ENCODE measurements around the gene DET1. TPM values are rescaled to one million over a fixed set of nuclear protein-coding genes. Genes with fewer than 3 reads are reported as not detected.

The DET1 gene
- polyA plus RNA-seq, 1 of the 3 experiments (the other 2 are of a cell fraction), result 4.5 TPM

DNA sequence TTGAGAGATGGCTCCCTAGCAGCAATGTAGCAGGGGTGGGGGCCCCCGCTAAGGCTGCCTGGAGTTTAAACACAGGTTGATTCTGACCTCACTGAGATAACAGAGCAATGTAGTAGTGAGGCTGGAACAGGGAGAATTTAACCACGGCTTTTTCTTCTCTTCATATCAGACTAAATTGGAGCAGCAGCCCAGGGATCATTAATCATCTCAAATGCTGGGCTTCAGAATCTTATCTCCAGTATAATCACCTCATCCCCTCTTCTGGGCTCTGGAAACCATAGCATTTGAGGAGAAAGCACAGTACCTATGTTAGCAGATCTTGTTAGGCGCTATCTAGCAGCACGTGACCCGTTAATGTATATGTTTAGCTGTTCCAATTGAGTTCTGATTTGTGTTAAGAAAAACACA, 25.4 kb upstream of the DET1 start:
- no peak overlapping the region for H3K4me3 ChIP-seq (ENCODE audit: low read depth in 2 of 2, low read length in 1 of 2)
- H3K9ac ChIP-seq, result no peak overlapping the region
- no peak overlapping the region for H2AFZ ChIP-seq (ENCODE audit: low read depth)
- H3F3A ChIP-seq (replicated peaks; ENCODE audit: insufficient read depth), result no peaks in the 10 kb centered on the region
- peak overlapping the region in 1 of 2 experiments; percentile 71; a peak in 2 of 4 replicates for H3K27ac ChIP-seq (ENCODE audit: low read depth in 2 of 2, low read length in 1 of 2)
- DNase-seq, result peak; percentile 77
- H3K36me3 ChIP-seq (replicated peaks in 1 of 2; ENCODE audit: control insufficient read depth in 1 of 2, insufficient read depth in 2 of 2, low read length in 1 of 2), result no peaks in the 10 kb centered on the region
- ChIA-PET CTCF (interaction anchor here (0.9 to 1.8 kb wide), 4 partner anchors 9 to 95 kb away, joined by 3 to 6 read pairs (median 4); no protein-coding TSS in a partner anchor), POLR2A (interaction anchor here (0.9 to 1.5 kb wide), 2 partner anchors 28 to 33 kb away, joined by 3 to 7 read pairs; no protein-coding TSS in a partner anchor)
- 7% methylated on average over 5 of the region's 5 CpGs for WGBS (ENCODE audit: low lambda C conversion rate)
- H3K4me1 ChIP-seq (ENCODE audit: control insufficient read depth in 1 of 2, insufficient read depth in 2 of 2, low read depth in 1 of 2, low read length in 1 of 2), result peaks cover 0 to 23% of the 10 kb centered on the region in 2 experiments; a peak in 1 of 4 replicates
- H3K79me2 ChIP-seq (ENCODE audit: insufficient read depth), result no peaks in the 10 kb centered on the region
- H3K27me3 ChIP-seq (ENCODE audit: insufficient read depth), result no peaks in the 10 kb centered on the region
- no peaks in the 10 kb centered on the region for H3K9me2 ChIP-seq
- no peaks in the 10 kb centered on the region for H3K9me3 ChIP-seq
- H4K20me1 ChIP-seq (ENCODE audit: insufficient read depth), result no peaks in the 10 kb centered on the region
- no peak overlapping the region for H3K4me2 ChIP-seq
- TF ChIP-seq, protein P1, sequence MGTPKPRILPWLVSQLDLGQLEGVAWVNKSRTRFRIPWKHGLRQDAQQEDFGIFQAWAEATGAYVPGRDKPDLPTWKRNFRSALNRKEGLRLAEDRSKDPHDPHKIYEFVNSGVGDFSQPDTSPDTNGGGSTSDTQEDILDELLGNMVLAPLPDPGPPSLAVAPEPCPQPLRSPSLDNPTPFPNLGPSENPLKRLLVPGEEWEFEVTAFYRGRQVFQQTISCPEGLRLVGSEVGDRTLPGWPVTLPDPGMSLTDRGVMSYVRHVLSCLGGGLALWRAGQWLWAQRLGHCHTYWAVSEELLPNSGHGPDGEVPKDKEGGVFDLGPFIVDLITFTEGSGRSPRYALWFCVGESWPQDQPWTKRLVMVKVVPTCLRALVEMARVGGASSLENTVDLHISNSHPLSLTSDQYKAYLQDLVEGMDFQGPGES (IDR thresholded peaks at IDR 0.05; ENCODE audit: low read depth, low read length), result no peak
- TF ChIP-seq CHD2 (IDR thresholded peaks at IDR 0.05; ENCODE audit: low read length, partially characterized antibody) (peak; percentile 73), YY1 (IDR thresholded peaks at IDR 0.05; ENCODE audit: low read depth) (no peak), SIN3A (IDR thresholded peaks at IDR 0.05; ENCODE audit: borderline replicate concordance, low read depth, low read length) (no peak), NFIC (IDR thresholded peaks at IDR 0.05; ENCODE audit: borderline replicate concordance) (no peak), FOSL2 (IDR thresholded peaks at IDR 0.05; ENCODE audit: borderline replicate concordance, low read depth) (no peak), TAF1 (IDR thresholded peaks at IDR 0.05; ENCODE audit: borderline replicate concordance, low read depth, low read length) (no peak), ELF1 (IDR thresholded peaks at IDR 0.05) (no peak), GABPA (IDR thresholded peaks at IDR 0.05; ENCODE audit: low read depth) (no peak), GATA2 (CRISPR knock-in tag; IDR thresholded peaks at IDR 0.05) (peak; percentile 92), FOXM1 (IDR thresholded peaks at IDR 0.05; ENCODE audit: low read depth) (no peak), NRF1 (IDR thresholded peaks at IDR 0.05; ENCODE audit: low read depth, low read length) (no peak), FOXJ3 (CRISPR knock-in tag; IDR thresholded peaks at IDR 0.05) (no peak), SMC3 (IDR thresholded peaks at IDR 0.05; ENCODE audit: low read depth, low read length) (peak; percentile 7; the same call in 1 of the 2 replicates), RXRA (IDR thresholded peaks at IDR 0.05; ENCODE audit: borderline replicate concordance, low read depth) (no peak), RCOR1 (IDR thresholded peaks at IDR 0.05; ENCODE audit: low read length) (peak; percentile 16; the same call in 1 of the 2 replicates)
- TF ChIP-seq, protein P2, sequence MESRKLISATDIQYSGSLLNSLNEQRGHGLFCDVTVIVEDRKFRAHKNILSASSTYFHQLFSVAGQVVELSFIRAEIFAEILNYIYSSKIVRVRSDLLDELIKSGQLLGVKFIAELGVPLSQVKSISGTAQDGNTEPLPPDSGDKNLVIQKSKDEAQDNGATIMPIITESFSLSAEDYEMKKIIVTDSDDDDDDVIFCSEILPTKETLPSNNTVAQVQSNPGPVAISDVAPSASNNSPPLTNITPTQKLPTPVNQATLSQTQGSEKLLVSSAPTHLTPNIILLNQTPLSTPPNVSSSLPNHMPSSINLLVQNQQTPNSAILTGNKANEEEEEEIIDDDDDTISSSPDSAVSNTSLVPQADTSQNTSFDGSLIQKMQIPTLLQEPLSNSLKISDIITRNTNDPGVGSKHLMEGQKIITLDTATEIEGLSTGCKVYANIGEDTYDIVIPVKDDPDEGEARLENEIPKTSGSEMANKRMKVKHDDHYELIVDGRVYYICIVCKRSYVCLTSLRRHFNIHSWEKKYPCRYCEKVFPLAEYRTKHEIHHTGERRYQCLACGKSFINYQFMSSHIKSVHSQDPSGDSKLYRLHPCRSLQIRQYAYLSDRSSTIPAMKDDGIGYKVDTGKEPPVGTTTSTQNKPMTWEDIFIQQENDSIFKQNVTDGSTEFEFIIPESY (IDR thresholded peaks at IDR 0.05; ENCODE audit: borderline replicate concordance, low read depth), result no peak
- TF ChIP-seq, protein P3, sequence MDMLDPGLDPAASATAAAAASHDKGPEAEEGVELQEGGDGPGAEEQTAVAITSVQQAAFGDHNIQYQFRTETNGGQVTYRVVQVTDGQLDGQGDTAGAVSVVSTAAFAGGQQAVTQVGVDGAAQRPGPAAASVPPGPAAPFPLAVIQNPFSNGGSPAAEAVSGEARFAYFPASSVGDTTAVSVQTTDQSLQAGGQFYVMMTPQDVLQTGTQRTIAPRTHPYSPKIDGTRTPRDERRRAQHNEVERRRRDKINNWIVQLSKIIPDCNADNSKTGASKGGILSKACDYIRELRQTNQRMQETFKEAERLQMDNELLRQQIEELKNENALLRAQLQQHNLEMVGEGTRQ (IDR thresholded peaks at IDR 0.05; ENCODE audit: borderline replicate concordance, low read depth, low read length), result peak; percentile 63
- TF ChIP-seq, protein P4, sequence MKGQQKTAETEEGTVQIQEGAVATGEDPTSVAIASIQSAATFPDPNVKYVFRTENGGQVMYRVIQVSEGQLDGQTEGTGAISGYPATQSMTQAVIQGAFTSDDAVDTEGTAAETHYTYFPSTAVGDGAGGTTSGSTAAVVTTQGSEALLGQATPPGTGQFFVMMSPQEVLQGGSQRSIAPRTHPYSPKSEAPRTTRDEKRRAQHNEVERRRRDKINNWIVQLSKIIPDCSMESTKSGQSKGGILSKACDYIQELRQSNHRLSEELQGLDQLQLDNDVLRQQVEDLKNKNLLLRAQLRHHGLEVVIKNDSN (IDR thresholded peaks at IDR 0.05; ENCODE audit: borderline replicate concordance, low read depth), result peak; percentile 73; the same call in 1 of the 2 replicates
- TF ChIP-seq, protein P5, sequence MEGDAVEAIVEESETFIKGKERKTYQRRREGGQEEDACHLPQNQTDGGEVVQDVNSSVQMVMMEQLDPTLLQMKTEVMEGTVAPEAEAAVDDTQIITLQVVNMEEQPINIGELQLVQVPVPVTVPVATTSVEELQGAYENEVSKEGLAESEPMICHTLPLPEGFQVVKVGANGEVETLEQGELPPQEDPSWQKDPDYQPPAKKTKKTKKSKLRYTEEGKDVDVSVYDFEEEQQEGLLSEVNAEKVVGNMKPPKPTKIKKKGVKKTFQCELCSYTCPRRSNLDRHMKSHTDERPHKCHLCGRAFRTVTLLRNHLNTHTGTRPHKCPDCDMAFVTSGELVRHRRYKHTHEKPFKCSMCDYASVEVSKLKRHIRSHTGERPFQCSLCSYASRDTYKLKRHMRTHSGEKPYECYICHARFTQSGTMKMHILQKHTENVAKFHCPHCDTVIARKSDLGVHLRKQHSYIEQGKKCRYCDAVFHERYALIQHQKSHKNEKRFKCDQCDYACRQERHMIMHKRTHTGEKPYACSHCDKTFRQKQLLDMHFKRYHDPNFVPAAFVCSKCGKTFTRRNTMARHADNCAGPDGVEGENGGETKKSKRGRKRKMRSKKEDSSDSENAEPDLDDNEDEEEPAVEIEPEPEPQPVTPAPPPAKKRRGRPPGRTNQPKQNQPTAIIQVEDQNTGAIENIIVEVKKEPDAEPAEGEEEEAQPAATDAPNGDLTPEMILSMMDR (IDR thresholded peaks at IDR 0.05), result no peak
- TF ChIP-seq, protein P6, sequence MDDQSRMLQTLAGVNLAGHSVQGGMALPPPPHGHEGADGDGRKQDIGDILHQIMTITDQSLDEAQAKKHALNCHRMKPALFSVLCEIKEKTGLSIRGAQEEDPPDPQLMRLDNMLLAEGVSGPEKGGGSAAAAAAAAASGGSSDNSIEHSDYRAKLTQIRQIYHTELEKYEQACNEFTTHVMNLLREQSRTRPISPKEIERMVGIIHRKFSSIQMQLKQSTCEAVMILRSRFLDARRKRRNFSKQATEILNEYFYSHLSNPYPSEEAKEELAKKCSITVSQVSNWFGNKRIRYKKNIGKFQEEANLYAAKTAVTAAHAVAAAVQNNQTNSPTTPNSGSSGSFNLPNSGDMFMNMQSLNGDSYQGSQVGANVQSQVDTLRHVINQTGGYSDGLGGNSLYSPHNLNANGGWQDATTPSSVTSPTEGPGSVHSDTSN (IDR thresholded peaks at IDR 0.05), result no peak
- TF ChIP-seq, protein P7, sequence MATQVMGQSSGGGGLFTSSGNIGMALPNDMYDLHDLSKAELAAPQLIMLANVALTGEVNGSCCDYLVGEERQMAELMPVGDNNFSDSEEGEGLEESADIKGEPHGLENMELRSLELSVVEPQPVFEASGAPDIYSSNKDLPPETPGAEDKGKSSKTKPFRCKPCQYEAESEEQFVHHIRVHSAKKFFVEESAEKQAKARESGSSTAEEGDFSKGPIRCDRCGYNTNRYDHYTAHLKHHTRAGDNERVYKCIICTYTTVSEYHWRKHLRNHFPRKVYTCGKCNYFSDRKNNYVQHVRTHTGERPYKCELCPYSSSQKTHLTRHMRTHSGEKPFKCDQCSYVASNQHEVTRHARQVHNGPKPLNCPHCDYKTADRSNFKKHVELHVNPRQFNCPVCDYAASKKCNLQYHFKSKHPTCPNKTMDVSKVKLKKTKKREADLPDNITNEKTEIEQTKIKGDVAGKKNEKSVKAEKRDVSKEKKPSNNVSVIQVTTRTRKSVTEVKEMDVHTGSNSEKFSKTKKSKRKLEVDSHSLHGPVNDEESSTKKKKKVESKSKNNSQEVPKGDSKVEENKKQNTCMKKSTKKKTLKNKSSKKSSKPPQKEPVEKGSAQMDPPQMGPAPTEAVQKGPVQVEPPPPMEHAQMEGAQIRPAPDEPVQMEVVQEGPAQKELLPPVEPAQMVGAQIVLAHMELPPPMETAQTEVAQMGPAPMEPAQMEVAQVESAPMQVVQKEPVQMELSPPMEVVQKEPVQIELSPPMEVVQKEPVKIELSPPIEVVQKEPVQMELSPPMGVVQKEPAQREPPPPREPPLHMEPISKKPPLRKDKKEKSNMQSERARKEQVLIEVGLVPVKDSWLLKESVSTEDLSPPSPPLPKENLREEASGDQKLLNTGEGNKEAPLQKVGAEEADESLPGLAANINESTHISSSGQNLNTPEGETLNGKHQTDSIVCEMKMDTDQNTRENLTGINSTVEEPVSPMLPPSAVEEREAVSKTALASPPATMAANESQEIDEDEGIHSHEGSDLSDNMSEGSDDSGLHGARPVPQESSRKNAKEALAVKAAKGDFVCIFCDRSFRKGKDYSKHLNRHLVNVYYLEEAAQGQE (IDR thresholded peaks at IDR 0.05; ENCODE audit: low read depth, low read length), result no peak
